SJSA1 (cell line): Measurements from ENCODE around the gene FAM124B. TPM values are rescaled to one million over a fixed set of nuclear protein-coding genes. Genes with fewer than 3 reads are reported as not detected.

Experiments
- total RNA-seq: library from RNA; depleted of rRNA; stranded (reverse); fragments of >200 nt; shearing (Covaris generic); gene quantifications from 2 replicates; pipeline ENCODE4 v1.2.3, GENCODE V29; 2014; rRNA removed

The FAM124B gene
- total RNA-seq, 1 experiment from 2014 or later = not detected

Other genes starting within 250 kb of the FAM124B start
- gene CUL3, start 183.3 kb upstream of the FAM124B start, total RNA-seq = 92.3 and 94.7 TPM in 2 replicates